ENCODE data around the gene PDIK1L. TPM values are rescaled to one million over a fixed set of nuclear protein-coding genes. Genes with fewer than 3 reads are reported as not detected.
A peak's percentile ranks its signal among the peaks of the same experiment; 100 is the strongest.

PDIK1L gene
- total RNA-seq, 1 experiment from 2014 or later, result 11.9 TPM

GRCh38 chr1:26158908-26159742, 47.5 kb downstream of the PDIK1L start, which contains the start of gene FAM110D:
Gene FAM110D (plus strand): TSS chr1:26159079. CDS start chr1:26161292, 2,213 bp downstream.
- Mint-ChIP-seq H3K27me3 (ENCODE audit: unreplicated experiment) (peaks cover 18% of the 10 kb centered on the region), H3K4me1 (ENCODE audit: low read depth, unreplicated experiment) (no peaks in the 10 kb centered on the region), H3K27ac (ENCODE audit: unreplicated experiment) (no peak within 1 kb of the TSS), H3K9me3 (ENCODE audit: low read depth, unreplicated experiment) (no peaks in the 10 kb centered on the region), H3K4me3 (ENCODE audit: low read depth, unreplicated experiment) (no peak within 1 kb of the TSS), H3K36me3 (ENCODE audit: insufficient read depth, unreplicated experiment) (peaks cover 5% of the 10 kb centered on the region)
- no peak for TF ChIP-seq CTCF (IDR thresholded peaks at IDR 0.05; ENCODE audit: unreplicated experiment)
- CTCF ChIA-PET, result no interaction called here
- no peak for DNase-seq
- no TSS peak for BruUV-seq (replicated peaks)
- intact Hi-C loops (cut with micrococcal nuclease; ENCODE audit: unreplicated experiment), result no loop called here

GRCh38 chr1:26159743-26160039, 48.1 kb downstream of the PDIK1L start:
- Mint-ChIP-seq H3K4me1 (ENCODE audit: low read depth, unreplicated experiment) (no peaks in the 10 kb centered on the region), H3K4me3 (ENCODE audit: low read depth, unreplicated experiment) (no peak overlapping the region), H3K27ac (ENCODE audit: unreplicated experiment) (no peak overlapping the region), H3K27me3 (ENCODE audit: unreplicated experiment) (peaks cover 18% of the 10 kb centered on the region), H3K36me3 (ENCODE audit: insufficient read depth, unreplicated experiment) (peaks cover 10% of the 10 kb centered on the region), H3K9me3 (ENCODE audit: low read depth, unreplicated experiment) (no peaks in the 10 kb centered on the region)
- intact Hi-C loops (cut with micrococcal nuclease; ENCODE audit: unreplicated experiment), result loop anchor here (5.0 kb wide), 1 partner anchor 52 kb away; no protein-coding TSS in a partner anchor
- TF ChIP-seq CTCF (IDR thresholded peaks at IDR 0.05; ENCODE audit: unreplicated experiment), result no peak
- CTCF ChIA-PET, result no interaction called here
- DNase-seq, result no peak
- no TSS peak for BruUV-seq (replicated peaks)

- no peak for DNase-seq
- Mint-ChIP-seq H3K4me3 (ENCODE audit: low read depth, unreplicated experiment) (peak overlapping the region; percentile 67), H3K27ac (ENCODE audit: unreplicated experiment) (no peak overlapping the region), H3K36me3 (ENCODE audit: insufficient read depth, unreplicated experiment) (peaks cover 11% of the 10 kb centered on the region), H3K27me3 (ENCODE audit: unreplicated experiment) (peaks cover 14% of the 10 kb centered on the region), H3K4me1 (ENCODE audit: low read depth, unreplicated experiment) (no peaks in the 10 kb centered on the region), H3K9me3 (ENCODE audit: low read depth, unreplicated experiment) (no peaks in the 10 kb centered on the region)
- intact Hi-C loops (cut with micrococcal nuclease; ENCODE audit: unreplicated experiment), result loop anchor here (5.0 kb wide), 1 partner anchor 53 kb away; no protein-coding TSS in a partner anchor
- no peak for TF ChIP-seq CTCF (IDR thresholded peaks at IDR 0.05; ENCODE audit: unreplicated experiment)
- CTCF ChIA-PET, result interaction anchor here (0.6 kb wide), 1 partner anchor 271 kb away, joined by 3 read pairs; no protein-coding TSS in a partner anchor
- BruUV-seq (replicated peaks), result no TSS peak
Observed at GRCh38 chr1:26160527-26161414, 49.1 kb downstream of the PDIK1L start.

- Mint-ChIP-seq H3K27ac (ENCODE audit: unreplicated experiment) (peak overlapping the region; percentile 21), H3K4me1 (ENCODE audit: low read depth, unreplicated experiment) (no peaks in the 10 kb centered on the region), H3K4me3 (ENCODE audit: low read depth, unreplicated experiment) (peak overlapping the region; percentile 67), H3K9me3 (ENCODE audit: low read depth, unreplicated experiment) (no peaks in the 10 kb centered on the region), H3K27me3 (ENCODE audit: unreplicated experiment) (peaks cover 13% of the 10 kb centered on the region), H3K36me3 (ENCODE audit: insufficient read depth, unreplicated experiment) (peaks cover 11% of the 10 kb centered on the region)
- peak; percentile 66 for DNase-seq
- no TSS peak for BruUV-seq (replicated peaks)
- no peak for TF ChIP-seq CTCF (IDR thresholded peaks at IDR 0.05; ENCODE audit: unreplicated experiment)
- intact Hi-C loops (cut with micrococcal nuclease; ENCODE audit: unreplicated experiment), result loop anchor here (5.0 kb wide), 1 partner anchor 54 kb away; no protein-coding TSS in a partner anchor
- CTCF ChIA-PET, result no interaction called here
Observed at GRCh38 chr1:26161415-26162219, 50.0 kb downstream of the PDIK1L start.
